Testis (tissue), 3 donors: ENCODE results near the gene SLC16A9. TPM values are rescaled to one million over a fixed set of nuclear protein-coding genes. Genes with fewer than 3 reads are reported as not detected.
"Not testable (repeated sequence)": the region's sequence is repeated elsewhere in the genome, so short reads cannot be mapped to it uniquely, and the experiment has no call there.

Source experiments
- DNase-seq: peaks from one replicate; pipeline ENCODE4 v3.0.0-alpha.2; 2019
- H3K27ac ChIP-seq, 2 donors: fragments of 200-600 bp; sonication (generic); one replicate each; pipeline ENCODE4 v1.5.1; 2019
- H3K27me3 ChIP-seq: fragments of 200-600 bp; sonication (generic); one replicate; pipeline ENCODE4 v1.5.1; 2019
- H3K36me3 ChIP-seq: fragments of 200-600 bp; sonication (generic); one replicate; pipeline ENCODE4 v1.5.1; 2017; ENCODE audit warnings: low read depth; ENCODE audit errors: missing control alignments
- H3K4me1 ChIP-seq: fragments of 200-600 bp; sonication (generic); one replicate; pipeline ENCODE4 v1.5.1; 2019
- H3K4me3 ChIP-seq, 2 donors: fragments of 200-600 bp; sonication (generic); one replicate each; pipeline ENCODE4 v1.5.1; 2017 to 2019
- H3K9me3 ChIP-seq: fragments of 200-600 bp; sonication (generic); one replicate; pipeline ENCODE4 v1.5.1; 2017
- CTCF ChIP-seq, 3 experiments: fragments of 450-650 bp in 2 of 3; fragments of 200-600 bp in 1 of 3; sonication (generic) in 1 of 3; IDR thresholded peaks; one replicate each; pipeline ENCODE4 v1.5.1; 2016 to 2019; ENCODE audit warnings: antibody characterized with exemption in 3 of 3, mild to moderate bottlenecking in 2 of 3, moderate library complexity in 1 of 3
- POLR2A ChIP-seq: fragments of 450-650 bp; IDR thresholded peaks from one replicate; pipeline ENCODE4 v1.6.1; 2017; ENCODE audit warnings: antibody characterized with exemption, mild to moderate bottlenecking, moderate library complexity
- WGBS, 2 donors: methylation state at CpG; one replicate each; pipeline ENCODE4 v1.1.5; 2018; 5-methylcytosine and 5-hydroxymethylcytosine counted together
- intact Hi-C: fragments of 100-400 bp; cut with DNase I; formaldehyde crosslinking; loops from one replicate; pipeline ENCODE4 v1.15.1; 2023; ENCODE audit warnings: low total_unique reads
- polyA plus RNA-seq: library from polyadenylated mRNA; stranded (reverse); fragments of 350-450 nt; fragmentation: Illumina TruSeq; extraction: RNeasy Lipid Tissue Mini Kit (QIAGEN cat#74804); gene quantifications from one replicate; pipeline ENCODE4 v1.2.3, GENCODE V29; 2014; ENCODE audit warnings: low read depth, low replicate concordance; ENCODE audit not compliant: insufficient read depth
- total RNA-seq, 2 donors: library from RNA; depleted of rRNA; stranded (reverse); fragments of >200 nt; gene quantifications; one replicate each; pipeline ENCODE4 v1.2.3, GENCODE V29; 2016

Gene SLC16A9
- total and polyA plus RNA-seq, 3 donors from 2014 or later: 3.8 to 9.8 (median 4.0) TPM

- TF ChIP-seq CTCF (IDR thresholded peaks at IDR 0.05): no peak
- no peak for TF ChIP-seq POLR2A
- H3K4me1 ChIP-seq: no peaks in the 10 kb centered on the region
- no peak overlapping the region for H3K27ac ChIP-seq
- H3K9me3 ChIP-seq: no peaks in the 10 kb centered on the region
- intact Hi-C loops: no loop called here
- no peaks in the 10 kb centered on the region for H3K27me3 ChIP-seq
- H3K36me3 ChIP-seq: no peaks in the 10 kb centered on the region
- no peak for DNase-seq
- no peak overlapping the region for H3K4me3 ChIP-seq
Observed at GRCh38 chr10:59644841-59645240, 64.8 kb downstream of the SLC16A9 start.

- H3K27me3 ChIP-seq, DNase-seq, H3K4me1 ChIP-seq, intact Hi-C loops, H3K9me3 ChIP-seq, H3K4me3 ChIP-seq, H3K27ac ChIP-seq, H3K36me3 ChIP-seq: not testable (repeated sequence)
Observed at GRCh38 chr10:59641688-59642087, 68.0 kb downstream of the SLC16A9 start.

- H3K27ac ChIP-seq: no peak overlapping the region
Observed at GRCh38 chr10:59635502-59636290, 74.0 kb downstream of the SLC16A9 start.

GRCh38 chr10:59634102-59634501, 75.5 kb downstream of the SLC16A9 start:
- 79 to 94% methylated on average over 2 of the region's 2 CpGs for WGBS, 2 donors
- no peak for DNase-seq
- Histone ChIP-seq H3K27me3 (no peaks in the 10 kb centered on the region), H3K36me3 (no peaks in the 10 kb centered on the region), H3K27ac (no peak overlapping the region), H3K9me3 (no peaks in the 10 kb centered on the region), H3K4me1 (no peaks in the 10 kb centered on the region), H3K4me3 (no peak overlapping the region)
- intact Hi-C loops: no loop called here
- no peak for TF ChIP-seq POLR2A
- TF ChIP-seq CTCF (IDR thresholded peaks at IDR 0.05): no peak

More at GRCh38 chr10:59635502-59636290, 74.0 kb downstream of the SLC16A9 start:
- intact Hi-C loops: no loop called here
- Histone ChIP-seq H3K36me3 (no peaks in the 10 kb centered on the region), H3K9me3 (no peaks in the 10 kb centered on the region), H3K4me3 (no peak overlapping the region), H3K4me1 (no peaks in the 10 kb centered on the region), H3K27me3 (no peaks in the 10 kb centered on the region)
- DNase-seq: no peak
- WGBS, 2 donors: 87 to 89% methylated on average over 1 of the region's 1 CpG
- TF ChIP-seq CTCF (IDR thresholded peaks at IDR 0.05): no peak

GRCh38 chr10:59633063-59633462, 76.6 kb downstream of the SLC16A9 start:
- intact Hi-C loops: no loop called here
- Histone ChIP-seq H3K4me3 (no peak overlapping the region), H3K4me1 (no peaks in the 10 kb centered on the region), H3K27me3 (no peaks in the 10 kb centered on the region), H3K36me3 (no peaks in the 10 kb centered on the region), H3K27ac (no peak overlapping the region), H3K9me3 (no peaks in the 10 kb centered on the region)
- TF ChIP-seq CTCF (IDR thresholded peaks at IDR 0.05) (no peak), POLR2A (no peak)
- no peak for DNase-seq
- WGBS, 2 donors: 98% methylated on average over 2 of the region's 2 CpGs; no CpG with 5 or more reads in 1 of the 2 donors
